NCI-H1436 treated with DMSO at 0.1 percent for 48 hours (cell line): ENCODE data around the gene TACC2.

Experiments
- DNase-seq: peaks from one replicate; lab custom pipeline; 2025; lab: John Stamatoyannopoulos, UW

TACC2 gene

DNA sequence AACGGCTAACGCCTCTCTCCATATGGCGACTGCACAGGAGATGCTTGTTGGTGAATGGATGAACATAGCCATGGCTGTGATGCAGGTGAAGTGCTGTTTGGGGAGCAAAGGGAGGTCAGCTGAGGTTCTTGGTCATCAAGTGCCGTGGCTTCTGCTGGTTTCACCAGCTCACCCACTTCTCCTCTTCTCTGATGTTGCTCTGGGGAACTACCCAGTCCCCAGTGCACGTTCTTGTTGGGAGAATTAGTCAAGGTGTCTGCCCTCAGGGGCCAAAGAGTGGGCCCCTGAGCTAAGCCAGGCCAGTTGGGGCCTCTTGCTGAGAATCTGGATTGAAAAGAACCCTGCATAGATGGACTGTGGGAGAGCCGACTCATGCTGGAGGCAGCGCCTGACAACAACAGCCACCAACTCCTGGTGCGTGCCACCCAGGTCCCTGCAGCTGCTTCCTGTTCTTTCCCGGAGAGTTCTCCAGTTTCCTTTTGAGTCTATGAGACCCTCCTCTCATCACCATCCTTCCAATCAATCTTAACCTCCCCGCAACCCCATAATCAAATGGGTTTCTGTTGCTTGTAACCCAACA is 285.1 kb downstream of the TACC2 start:
- no peak for DNase-seq

DNA sequence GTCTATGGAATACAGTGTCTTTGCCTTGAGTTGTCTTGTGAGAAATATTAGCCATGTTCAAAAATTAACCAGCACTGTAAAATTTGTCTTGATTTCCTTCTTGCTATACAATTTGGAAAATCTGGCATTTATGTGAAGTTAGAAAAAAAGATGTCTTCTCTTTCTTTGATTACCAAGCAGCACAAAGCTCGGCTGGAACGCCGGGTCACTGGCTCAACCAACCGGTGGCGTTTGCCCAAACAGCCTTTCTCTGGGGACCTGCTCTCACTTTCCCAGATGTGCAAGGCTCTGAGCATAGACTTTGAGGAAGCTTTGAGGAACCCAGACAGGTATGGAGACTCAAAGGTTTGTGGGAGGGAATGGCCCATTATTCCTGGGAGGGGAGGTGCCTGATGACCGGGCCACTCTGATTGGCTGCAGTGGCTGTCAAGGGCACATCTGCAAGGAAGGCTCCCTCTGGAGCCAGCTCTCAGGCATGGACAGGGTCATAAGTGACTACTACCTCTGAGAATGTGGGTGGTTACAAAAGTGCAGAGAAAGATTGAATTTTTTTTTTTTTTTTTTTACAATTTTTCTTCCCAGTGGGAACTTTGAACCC is 287.7 kb downstream of the TACC2 start:
- no peak for DNase-seq

DNA sequence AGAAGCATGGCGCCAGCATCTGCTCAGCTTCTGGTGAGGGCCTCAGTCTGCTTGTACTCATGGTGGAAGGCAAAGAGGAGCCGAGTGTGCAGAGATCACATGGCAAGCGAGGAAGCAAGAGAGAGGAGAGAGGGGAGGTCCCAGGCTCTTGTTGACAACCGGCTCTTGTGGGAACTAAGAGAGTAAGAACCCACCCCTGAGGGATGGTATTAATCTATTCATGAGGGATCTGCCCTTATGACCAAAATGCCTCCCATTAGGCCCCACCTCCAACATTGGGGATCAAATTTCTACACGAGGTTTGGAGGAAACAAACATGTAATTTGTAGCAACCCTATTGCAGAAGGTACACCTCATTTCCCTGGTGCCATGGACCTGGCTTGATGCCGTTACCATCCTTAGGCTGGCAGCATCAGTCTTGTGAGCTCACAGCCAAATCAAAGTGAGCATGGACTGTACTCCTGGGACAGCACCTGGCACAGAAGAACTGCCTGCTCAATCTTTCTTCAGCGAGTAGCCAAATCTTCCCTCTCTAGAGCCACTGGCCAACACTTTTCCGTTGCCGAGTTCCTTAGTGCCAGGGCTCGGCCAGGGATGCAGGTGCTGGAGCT is 288.7 kb downstream of the TACC2 start:
- no peak for DNase-seq

DNA sequence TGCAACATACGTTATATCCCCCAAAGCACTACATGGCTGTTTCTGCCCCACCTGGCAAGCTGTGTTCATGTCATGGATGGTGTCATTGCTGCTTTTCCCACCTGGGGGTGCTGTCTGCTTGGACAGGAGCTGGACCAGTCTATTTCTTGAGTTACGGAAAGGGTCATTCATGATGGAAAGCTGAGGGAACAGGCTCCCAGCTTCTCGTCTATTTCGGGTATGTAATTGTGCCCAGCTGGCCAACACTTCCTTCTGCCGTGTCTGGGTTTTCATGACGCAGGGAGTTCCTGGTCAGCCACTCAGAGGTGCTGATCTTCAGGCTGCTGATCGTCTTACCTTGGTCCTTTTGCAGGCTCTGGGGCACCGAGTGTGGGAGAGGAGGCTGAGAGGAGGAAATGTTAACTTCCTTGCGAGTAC is 290.8 kb downstream of the TACC2 start:
- no peak for DNase-seq

DNA sequence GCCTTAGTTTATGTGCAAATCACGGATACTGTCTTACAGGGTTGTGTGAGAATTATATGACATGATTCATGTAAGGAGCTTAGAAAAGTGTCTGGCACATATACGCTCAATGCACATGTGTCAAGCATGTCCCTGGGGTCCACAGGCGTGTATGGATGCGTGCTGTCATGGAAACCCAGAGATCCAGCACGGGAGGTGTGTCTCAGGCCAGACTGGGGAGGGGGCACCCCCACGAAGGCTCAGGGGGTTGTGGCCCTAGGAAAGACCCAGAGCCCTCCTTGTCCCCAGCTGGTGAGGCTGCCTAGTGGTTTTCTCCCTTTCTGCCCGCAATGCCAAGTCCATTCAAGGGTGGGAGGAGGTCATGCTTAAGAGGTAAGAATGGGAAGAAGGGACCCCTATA is 291.2 kb downstream of the TACC2 start:
- DNase-seq: no peak

DNA sequence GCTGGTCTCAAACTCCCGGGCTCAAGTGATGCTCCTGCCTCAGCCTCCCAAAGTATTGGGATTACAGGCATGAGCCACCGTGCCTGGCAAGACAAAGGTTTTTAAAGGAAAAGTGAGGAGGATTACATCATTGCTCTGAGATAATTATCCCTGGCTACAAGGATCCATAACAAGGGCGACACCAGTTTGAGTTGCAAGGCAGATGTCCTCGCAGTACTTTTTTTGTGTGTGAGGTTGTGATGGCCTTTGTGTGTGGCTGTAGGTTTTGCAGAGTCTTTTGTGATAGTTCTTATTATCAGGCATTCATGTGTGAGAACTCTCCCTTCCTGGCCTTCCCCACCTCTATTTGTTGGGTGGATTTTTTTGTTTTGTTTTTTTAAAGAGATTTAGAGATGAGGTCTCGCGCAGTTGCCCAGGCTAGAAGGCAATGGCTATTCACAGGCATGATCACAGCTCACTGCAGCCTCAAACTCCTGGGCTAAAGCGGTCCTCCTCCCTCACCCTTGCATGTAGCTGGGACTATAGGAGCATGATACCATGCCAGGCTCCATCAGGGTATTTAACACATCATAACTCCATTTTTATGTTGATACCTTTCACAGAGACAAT is 292.2 kb downstream of the TACC2 start:
- DNase-seq: no peak

DNA sequence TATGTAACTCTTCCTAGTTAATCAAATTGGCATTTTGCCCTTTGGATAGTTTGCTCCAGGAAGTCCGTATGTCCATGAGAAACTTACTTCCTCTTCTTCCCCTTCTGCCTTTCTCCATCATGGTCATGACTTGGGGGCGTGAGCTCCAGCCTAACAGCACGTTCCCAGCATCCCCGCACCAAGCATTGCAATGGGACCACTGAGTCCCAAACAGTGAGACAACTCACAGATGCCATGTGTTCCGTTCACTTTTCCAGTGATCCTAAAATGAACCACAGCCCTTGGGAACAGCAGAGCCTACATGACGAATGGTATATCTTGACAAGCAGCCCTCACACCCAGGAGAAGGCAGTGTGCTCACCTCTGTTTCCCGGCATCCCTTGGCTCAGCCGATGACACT is 292.8 kb downstream of the TACC2 start:
- DNase-seq: no peak

DNA sequence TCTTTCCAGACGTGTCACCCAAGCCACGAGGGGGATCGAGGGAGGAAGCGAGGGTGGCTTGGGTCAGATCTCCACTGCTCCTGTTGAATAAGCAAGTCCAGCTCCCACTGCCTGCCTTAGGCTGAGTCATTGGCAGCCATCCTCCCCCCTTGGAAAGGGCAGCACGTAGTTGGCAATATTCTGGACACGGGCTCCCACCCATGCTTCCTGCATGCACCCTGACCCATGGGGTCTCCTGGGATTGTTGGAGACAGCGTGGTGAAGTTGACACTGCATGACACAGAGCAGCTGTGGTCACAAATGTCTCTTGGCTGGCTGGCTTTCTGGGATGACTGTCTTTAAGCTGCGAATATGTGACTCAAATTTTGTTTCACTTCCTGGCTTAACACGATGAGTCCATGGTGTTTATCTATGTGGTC is 293.3 kb downstream of the TACC2 start:
- no peak for DNase-seq

DNA sequence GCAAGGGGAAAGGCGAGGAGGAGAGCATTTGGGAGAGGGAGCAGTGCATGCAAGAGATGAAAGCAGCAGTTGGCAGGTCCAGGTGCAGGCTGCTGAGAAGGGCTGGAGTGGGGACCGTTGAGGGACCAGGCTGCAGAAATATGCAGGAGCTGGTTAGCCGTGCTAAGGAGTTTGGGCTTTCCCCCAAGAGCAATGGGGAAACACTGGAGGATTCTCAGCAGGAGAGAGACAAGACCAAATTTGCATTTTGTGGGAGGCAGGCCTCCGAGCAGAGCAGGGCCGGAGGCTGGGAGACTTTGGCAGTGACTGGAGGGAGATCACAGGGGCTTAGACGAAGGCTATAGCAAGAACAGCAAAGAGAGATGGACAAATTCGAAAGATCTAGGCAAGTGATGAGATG is 293.9 kb downstream of the TACC2 start:
- no peak for DNase-seq

DNA sequence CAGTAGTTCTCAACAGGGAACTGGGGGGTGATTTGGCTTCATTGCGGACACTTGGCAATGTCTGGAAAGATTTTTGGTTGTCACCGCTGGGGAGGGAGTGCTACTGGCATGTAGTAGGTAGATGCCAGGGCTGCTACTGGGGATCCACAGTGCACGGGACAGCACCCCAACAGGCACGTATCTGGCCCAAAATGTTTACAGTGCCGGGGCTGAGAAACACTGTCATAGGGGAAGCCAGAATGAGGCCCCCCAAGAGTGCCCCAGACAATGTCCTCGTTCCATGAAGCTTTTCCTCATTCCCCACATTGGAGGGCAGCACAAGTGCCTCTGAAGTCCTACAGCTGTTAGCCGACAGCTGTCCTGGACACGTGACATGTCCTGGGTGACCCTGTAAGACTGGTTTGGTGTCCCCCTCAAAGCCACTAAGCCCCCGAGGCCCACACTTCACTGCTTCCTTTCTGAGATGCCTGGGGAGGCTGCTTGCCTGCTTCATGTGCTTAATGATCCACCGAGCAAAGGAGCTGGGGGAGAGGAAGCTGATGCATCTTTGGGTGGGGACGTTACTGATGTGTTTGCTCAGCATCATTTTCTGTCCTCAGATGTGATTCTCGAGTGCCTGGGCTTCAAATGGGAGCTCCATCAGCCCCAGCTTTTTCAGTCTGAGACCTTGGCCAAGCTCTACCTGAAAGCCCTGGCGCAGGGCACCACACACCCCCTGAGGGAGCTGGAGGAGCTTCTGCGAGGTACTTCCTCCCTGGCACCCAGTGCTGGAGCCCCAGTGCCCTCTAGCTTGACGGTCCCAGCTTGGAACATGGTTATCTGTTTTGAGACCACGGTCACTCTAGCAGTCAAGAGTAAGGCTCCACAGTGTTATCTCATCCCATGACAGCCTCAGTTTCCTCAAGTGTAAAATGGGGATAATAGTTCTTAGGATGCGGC is 296.8 kb downstream of the TACC2 start:
- no peak for DNase-seq

DNA sequence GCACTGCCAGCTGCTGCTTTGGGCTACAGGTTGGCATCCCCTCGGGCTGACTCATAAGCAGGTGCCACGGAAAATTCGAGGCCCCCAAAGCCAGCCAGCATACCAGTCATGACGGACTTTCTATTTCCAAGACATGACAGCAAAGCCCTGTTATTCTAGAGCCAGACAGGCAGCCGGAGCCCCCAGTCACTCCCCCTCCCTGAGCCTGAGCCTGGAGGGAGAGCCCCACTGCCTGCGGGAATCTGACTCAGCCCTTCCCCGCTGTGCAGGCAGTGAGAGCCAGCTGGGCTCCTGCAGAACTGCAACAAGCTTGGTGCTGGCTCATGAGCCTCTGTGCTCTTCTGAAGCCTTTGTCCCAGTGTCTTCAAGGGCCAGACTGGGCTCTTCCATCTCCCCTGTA is 297.9 kb downstream of the TACC2 start:
- no peak for DNase-seq

DNA sequence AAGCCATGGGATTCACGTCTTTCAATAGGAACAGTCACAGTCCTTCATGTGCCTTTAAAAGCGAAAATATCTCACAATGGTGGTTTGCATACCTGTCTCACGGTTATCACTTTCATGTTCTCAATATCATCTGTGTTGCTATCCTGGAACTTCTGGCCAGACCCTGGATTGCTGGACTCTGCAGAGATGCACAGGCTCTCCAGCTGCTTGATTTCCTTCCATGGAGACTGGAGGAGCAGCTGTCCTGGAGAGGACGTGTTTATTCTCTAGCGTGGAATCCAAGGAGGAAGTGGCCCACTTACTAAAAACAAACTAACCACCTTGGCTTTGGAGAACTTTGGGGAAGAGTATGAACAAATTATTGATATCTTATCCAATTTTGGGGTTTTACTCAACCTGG is 298.6 kb downstream of the TACC2 start:
- no peak for DNase-seq

DNA sequence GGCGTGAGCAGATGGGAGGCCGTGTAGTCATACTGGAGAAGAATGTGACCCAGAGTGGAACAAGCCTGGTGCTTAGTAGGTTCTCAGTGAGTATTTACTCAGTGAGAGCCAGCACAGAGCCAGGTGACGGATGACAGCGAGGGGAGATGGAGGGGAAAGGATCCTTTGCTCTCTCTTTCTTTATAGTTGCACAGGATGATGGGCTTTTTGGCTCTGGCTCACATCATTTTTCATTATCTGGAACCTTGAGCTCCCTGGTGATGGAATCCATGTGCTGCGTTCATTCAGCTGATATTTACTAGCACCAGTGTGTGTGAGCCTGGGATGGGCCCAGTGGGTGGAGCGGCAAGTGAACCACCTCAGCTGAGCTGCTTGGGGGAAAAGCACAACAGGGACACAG is 299.3 kb downstream of the TACC2 start:
- DNase-seq: no peak

DNA sequence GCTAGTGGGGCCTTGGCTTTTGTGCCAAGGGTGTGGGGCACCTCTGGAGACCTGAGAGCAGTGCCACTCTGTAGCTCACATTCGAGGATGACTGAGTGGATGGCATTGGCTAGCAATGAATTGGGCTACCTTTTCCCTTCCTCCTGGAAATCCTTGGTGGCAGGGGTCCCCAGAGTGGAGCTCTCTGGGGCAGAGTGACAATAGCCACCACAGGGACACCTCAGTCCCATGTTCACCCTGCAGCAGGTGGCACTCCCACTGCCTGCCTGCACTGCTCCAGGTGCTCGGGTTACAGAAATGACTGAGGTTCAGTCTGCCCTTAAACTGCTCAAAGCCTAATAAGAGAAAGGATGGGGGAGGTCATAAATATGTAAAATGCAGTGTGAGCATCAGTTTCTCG is 300.0 kb downstream of the TACC2 start:
- DNase-seq: no peak

DNA sequence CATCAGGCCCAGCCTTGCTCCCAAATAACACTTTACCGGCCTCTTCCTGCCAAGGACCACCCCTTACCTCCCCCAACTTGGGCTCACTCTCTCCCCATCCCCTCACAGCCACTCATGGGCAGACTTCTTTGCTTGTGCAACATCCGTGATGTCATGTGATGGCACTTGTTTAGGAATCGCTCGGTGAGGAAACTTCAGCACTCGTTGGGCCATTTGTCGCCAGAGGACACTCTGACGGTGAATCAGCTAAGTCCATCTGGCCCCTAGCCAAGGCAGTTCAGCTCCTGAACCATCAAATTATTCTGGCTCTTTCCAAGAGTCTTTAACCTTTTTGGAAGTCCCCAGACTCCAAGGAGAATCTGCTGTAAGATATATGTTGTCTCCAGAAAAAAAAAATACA is 301.4 kb downstream of the TACC2 start:
- no peak for DNase-seq

DNA sequence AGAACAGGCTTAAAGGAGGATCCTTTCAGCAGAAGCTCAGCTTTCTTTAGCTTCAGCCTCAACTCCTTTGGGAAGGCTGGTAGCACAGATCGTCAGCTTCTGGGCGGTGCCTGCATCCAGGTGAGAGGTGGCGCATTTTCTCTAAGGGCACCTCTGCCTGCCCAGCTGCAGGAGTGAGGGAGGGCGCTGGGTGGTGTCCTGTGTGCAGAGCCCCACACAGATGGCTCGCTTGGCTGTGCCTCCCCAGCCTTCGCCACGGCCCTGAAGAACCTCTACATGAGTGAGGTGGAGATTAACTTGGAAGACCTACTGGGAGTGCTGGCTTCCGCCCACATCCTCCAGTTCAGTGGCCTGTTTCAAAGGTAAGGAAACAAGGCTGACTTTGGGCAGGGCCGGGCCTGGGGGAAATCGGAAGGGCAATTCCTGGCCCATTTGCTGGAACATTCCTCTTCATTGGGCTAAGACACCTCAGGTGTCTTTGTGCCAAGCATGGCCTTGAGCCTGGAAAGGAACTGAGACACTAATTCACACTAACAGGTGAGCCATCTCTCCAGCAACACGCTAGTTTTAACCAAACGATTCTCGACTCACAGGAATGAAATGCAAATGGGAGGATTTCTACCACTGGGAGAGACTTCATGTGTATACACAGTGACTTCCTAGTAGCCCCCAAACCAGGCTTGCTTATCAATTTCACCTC is 302.0 kb downstream of the TACC2 start:
- DNase-seq: no peak

DNA sequence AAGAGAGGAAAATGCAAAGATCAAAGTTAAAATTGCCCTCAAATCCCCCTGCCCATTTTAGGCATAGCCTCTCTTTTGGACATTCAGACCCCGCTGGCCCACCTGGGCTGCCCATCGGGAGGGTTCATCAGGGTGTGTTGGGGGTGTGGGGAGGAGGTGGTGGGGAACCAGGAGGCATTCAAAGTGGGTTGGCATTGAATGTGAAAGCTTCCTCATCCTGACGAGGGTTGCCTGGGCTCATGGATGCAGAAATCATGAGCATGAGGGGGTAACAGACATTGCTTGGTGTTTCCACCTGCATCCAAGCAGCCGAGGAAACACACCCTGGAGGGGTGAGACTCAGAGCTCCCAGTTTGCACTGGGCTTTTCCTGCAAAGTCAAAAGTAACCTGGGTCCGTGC is 302.8 kb downstream of the TACC2 start:
- DNase-seq: no peak

DNA sequence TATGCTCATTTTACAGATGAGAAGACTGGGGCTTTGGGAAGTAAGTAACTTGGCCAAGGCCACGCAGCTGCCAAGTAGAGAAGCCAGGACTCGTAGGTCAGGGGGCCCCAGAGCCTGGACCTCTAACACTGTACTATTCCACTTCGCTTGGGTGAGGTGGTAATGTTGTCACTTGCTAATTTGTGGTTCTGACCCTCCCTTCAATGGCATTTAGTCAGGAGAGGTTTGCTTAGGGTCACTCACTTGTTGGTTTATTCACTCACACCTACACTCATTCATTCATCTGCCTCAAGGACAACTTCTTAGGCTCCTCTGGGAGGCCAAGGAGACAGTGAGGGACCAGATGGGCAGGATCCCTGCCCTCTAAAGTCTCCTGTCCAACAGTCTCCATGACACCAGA is 303.4 kb downstream of the TACC2 start:
- no peak for DNase-seq

DNA sequence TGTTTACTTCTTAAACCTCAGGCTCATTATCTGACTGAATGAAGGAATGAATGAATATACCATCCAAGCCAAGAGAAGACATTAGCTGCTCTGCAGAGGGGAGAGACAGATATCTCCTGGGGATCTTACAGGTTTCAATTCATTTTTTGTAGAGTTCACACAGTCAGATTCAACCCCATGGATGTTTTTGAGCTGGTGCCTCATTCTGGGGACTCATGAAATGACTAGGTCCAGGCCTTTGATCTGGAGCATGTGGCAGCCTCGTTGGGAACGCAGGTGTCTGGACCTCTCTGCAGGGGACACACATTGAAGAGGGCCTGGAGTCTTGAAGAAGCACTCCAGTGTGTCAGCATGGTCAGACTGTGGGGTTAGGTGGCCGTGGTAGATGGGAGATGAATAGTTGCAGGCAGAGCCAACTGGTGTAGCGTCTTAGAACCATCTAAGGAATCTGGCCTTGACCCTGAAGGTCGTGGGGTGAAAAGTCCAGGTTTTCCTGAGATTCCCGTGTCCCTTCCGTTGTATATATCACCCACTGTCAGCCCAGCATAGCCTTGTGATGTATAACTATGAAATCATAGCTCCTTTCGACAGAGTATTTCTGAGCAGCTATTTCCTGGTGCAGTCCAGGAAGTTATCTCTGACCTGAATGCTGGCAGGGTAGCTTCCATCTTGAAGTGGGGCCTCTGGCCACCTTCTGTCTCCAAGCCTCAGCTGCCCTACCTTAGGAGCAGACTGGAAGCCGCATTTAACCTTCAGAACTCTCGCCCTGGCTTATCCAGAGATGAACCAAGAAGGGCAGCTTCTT is 304.4 kb downstream of the TACC2 start:
- no peak for DNase-seq

DNA sequence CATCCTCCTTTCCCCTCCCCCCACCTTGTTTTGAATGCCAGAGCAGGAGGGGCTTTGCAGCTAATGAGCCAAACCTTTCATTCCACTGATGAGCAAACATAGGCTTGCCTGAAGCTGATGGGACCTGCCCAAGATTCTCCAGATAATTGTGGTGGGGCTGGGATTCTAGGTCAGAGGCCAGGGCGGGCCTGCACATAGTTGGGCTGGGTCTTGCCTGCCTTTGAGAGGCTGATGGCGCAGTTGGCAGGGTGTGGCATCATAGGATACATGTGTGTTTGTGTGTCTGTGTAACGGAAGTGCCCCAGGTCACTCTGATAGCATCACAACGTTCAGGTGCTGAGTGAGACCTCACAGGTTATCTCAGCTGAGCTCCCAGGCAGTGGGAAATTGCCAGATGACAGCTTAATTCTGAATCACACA is 305.0 kb downstream of the TACC2 start:
- no peak for DNase-seq
